ENCODE results near the gene CDRT4. TPM values are rescaled to one million over a fixed set of nuclear protein-coding genes. Genes with fewer than 3 reads are reported as not detected.

Gene CDRT4
- total RNA-seq, 4 donors from 2014 or later: 4.0 to 13.4 (median 11.1) TPM

DNA sequence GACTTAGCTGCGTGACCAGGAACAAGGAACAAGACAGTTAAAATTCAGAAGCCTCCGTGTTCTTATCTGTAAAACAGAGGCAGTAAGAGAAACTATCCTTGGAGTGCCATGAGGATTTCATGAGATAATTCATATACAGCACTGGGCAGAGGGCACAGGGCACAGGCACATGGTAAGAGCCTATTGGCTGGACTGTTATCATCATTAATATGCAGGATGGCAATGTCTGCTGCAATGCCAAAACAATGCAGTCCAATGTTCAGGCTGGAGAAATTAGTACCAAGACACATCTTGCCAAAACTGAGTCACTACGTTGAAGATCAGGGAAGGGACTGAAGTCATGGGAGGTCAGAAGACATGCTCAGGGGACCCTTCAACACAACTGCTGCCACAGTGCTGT is 13.6 kb downstream of the CDRT4 start:
- intact Hi-C loops (cut with DNase I): no loop called here

DNA sequence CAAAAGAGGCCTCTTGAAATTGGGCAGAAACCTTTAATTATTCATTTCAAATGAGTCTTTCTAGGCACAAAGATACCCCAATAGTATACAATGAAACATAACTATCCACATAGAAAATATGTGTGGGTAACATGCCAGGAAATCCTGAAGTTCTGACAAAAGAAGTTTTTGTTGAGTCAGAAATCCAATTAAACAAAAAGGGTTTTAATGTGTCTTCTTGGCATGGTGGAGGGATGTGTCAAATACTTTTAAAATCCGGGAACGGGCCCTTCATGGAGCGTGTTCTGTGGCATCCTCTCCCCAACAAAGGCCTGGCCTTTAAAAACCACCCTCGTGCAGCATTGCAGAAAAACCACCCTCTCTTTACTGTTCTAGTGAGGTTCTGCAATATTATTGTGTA is 14.2 kb downstream of the CDRT4 start:
- intact Hi-C loops (cut with DNase I): no loop called here
- no peaks in the 10 kb centered on the region for H3K9me3 ChIP-seq
- DNase-seq: no peak
- H3K27me3 ChIP-seq: no peaks in the 10 kb centered on the region
- H3K4me1 ChIP-seq: peaks cover 13 to 24% of the 10 kb centered on the region in 2 donors
- no peaks in the 10 kb centered on the region for H3K36me3 ChIP-seq
- TF ChIP-seq, protein P1, sequence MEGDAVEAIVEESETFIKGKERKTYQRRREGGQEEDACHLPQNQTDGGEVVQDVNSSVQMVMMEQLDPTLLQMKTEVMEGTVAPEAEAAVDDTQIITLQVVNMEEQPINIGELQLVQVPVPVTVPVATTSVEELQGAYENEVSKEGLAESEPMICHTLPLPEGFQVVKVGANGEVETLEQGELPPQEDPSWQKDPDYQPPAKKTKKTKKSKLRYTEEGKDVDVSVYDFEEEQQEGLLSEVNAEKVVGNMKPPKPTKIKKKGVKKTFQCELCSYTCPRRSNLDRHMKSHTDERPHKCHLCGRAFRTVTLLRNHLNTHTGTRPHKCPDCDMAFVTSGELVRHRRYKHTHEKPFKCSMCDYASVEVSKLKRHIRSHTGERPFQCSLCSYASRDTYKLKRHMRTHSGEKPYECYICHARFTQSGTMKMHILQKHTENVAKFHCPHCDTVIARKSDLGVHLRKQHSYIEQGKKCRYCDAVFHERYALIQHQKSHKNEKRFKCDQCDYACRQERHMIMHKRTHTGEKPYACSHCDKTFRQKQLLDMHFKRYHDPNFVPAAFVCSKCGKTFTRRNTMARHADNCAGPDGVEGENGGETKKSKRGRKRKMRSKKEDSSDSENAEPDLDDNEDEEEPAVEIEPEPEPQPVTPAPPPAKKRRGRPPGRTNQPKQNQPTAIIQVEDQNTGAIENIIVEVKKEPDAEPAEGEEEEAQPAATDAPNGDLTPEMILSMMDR (IDR thresholded peaks at IDR 0.05): no peak
- TF ChIP-seq POLR2A (IDR thresholded peaks at IDR 0.05): no peak
- H3K27ac ChIP-seq: no peak overlapping the region
- WGBS, 2 donors: 75 to 90% methylated on average over 4 of the region's 4 CpGs
- no peak overlapping the region for H3K4me3 ChIP-seq (replicated peaks in 1 of 3)

More for the DNA sequence above, 13.6 kb downstream of the CDRT4 start:
- no peak for DNase-seq
- Histone ChIP-seq H3K36me3 (no peaks in the 10 kb centered on the region), H3K9me3 (no peaks in the 10 kb centered on the region), H3K4me3 (replicated peaks in 1 of 3) (no peak overlapping the region), H3K4me1 (peaks cover 13 to 26% of the 10 kb centered on the region in 2 donors), H3K27me3 (no peaks in the 10 kb centered on the region), H3K27ac (no peak overlapping the region)
- 83 to 92% methylated on average over 3 of the region's 3 CpGs for WGBS, 2 donors
- no peak for TF ChIP-seq POLR2A (IDR thresholded peaks at IDR 0.05)
- TF ChIP-seq, protein P1 (IDR thresholded peaks at IDR 0.05): no peak

DNA sequence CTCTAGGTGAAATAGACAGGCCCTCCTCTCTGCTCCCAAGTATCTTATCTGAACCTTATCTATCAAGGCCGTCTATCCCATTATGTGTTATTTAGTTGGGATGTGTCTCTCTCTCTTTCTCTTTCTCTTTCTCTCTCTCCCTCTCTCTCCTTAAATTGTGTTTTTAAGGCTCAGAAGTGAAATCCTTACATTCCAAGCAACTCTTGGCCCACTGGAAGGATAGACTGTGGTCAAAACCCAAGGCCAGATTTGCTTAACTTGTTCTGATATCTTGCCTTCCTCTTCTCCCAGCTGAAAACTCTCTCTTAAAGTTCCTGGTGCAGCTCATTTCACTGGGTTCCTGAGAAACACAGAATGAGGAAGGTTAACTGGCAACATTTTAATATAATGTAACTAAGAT is 14.7 kb downstream of the CDRT4 start:
- no peak for DNase-seq
- H3K27me3 ChIP-seq: no peaks in the 10 kb centered on the region
- TF ChIP-seq POLR2A (IDR thresholded peaks at IDR 0.05): no peak
- TF ChIP-seq, protein P1 (IDR thresholded peaks at IDR 0.05): no peak
- H3K9me3 ChIP-seq: no peaks in the 10 kb centered on the region
- intact Hi-C loops (cut with DNase I): no loop called here
- 77 to 82% methylated on average over 1 of the region's 1 CpG for WGBS, 2 donors
- no peak overlapping the region for H3K27ac ChIP-seq
- no peak overlapping the region for H3K4me3 ChIP-seq (replicated peaks in 1 of 3)
- no peaks in the 10 kb centered on the region for H3K36me3 ChIP-seq
- H3K4me1 ChIP-seq: peaks cover 10 to 24% of the 10 kb centered on the region in 2 donors

DNA sequence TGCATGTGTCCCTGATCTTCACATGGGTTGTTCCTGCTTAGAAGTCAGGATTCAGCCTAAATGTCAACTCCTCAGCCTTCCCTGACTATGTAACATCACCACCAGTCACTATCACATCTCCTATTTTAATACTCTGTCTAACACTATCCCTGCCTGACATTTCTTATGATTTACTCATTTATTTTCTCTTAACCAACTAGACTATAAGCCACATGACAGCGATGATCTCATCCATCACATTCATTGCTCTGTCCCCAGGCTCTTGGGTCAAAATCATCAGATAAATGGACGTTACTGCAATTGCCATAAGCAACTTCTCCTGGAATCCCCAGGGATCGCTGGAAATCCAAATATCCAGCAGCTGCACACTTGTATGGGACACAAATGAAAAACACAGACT is 15.7 kb downstream of the CDRT4 start:
- 89 to 92% methylated on average over 3 of the region's 3 CpGs for WGBS, 2 donors

DNA sequence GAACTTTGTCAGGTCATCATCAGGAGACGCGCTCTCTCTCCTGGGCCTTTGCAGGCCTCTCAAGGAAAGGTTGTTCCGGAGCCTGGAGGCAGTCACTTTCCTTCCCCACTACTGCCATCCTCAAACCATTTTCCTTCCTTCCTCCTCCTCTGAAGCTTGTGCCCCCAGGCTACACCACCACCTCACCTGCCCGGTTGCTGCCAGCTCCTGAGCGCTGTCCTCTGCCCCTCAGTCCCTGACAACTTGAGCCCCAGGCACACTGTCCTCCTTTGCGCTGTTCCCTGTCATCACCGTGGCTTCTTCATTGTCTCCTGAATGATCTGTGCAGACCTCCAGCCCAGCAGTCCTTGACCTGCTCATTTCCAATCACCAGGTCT is 18.9 kb downstream of the CDRT4 start:
- DNase-seq: no peak
- H3K27me3 ChIP-seq: no peaks in the 10 kb centered on the region
- TF ChIP-seq POLR2A (IDR thresholded peaks at IDR 0.05): no peak
- TF ChIP-seq, protein P1 (IDR thresholded peaks at IDR 0.05): no peak
- peak overlapping the region in 1 of 3 donors; percentile 21 for H3K27ac ChIP-seq
- H3K9me3 ChIP-seq: no peaks in the 10 kb centered on the region
- peaks cover 0 to 17% of the 10 kb centered on the region in 2 donors for H3K4me1 ChIP-seq
- H3K4me3 ChIP-seq (replicated peaks in 1 of 3): no peak overlapping the region
- intact Hi-C loops (cut with DNase I): no loop called here
- H3K36me3 ChIP-seq: no peaks in the 10 kb centered on the region
- WGBS, 2 donors: 93 to 97% methylated on average over 7 of the region's 7 CpGs

More for the DNA sequence above, 15.7 kb downstream of the CDRT4 start:
- Histone ChIP-seq H3K36me3 (no peaks in the 10 kb centered on the region), H3K9me3 (no peaks in the 10 kb centered on the region), H3K27ac (no peak overlapping the region), H3K4me3 (replicated peaks in 1 of 3) (no peak overlapping the region), H3K27me3 (no peaks in the 10 kb centered on the region), H3K4me1 (peaks cover 0 to 14% of the 10 kb centered on the region in 2 donors)
- DNase-seq: no peak
- TF ChIP-seq, protein P1 (IDR thresholded peaks at IDR 0.05): no peak
- TF ChIP-seq POLR2A (IDR thresholded peaks at IDR 0.05): no peak
- intact Hi-C loops (cut with DNase I): no loop called here

Measured in thyroid gland (tissue), 4 donors.